ENCODE data around the gene KDM6B.

The KDM6B gene

DNA sequence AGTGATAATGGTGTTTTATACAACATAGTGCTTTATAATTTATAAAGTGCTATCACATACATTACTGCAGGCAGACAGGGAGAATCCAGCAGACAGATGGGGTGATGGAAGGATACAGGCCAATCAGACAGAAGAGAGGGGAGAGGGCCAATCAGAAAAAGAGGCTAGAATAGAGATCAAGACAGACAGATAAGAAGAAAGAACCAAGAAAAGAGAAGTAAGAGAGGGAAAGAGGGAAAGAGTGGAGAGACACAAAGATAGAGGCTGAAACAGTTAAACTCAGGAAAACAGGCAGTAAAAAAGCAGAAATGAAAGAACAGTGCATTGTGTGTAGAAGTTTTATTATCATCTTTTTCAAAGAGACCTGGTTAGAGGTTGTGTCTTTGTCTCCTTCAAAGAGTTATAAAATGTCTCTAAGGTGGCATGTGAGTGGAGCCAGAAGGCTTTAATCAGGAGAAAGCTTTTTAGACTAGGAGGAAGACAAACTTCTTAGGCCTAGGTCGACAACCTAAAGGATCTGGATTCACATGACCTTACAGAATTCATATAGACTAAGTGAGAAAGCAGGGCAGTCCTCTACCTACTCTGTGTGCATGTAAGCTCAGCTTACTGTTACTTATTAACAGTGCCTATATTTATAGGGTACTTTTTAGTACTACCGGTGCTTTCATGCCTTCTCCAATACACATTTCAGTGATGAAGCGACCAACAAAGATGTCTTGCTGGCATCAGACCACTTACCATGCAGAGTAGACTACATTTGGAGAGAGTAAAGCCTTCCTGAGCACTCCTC lies 46.3 kb downstream of the KDM6B start:
- no peak for DNase-seq (ENCODE audit: low spot score)

DNA sequence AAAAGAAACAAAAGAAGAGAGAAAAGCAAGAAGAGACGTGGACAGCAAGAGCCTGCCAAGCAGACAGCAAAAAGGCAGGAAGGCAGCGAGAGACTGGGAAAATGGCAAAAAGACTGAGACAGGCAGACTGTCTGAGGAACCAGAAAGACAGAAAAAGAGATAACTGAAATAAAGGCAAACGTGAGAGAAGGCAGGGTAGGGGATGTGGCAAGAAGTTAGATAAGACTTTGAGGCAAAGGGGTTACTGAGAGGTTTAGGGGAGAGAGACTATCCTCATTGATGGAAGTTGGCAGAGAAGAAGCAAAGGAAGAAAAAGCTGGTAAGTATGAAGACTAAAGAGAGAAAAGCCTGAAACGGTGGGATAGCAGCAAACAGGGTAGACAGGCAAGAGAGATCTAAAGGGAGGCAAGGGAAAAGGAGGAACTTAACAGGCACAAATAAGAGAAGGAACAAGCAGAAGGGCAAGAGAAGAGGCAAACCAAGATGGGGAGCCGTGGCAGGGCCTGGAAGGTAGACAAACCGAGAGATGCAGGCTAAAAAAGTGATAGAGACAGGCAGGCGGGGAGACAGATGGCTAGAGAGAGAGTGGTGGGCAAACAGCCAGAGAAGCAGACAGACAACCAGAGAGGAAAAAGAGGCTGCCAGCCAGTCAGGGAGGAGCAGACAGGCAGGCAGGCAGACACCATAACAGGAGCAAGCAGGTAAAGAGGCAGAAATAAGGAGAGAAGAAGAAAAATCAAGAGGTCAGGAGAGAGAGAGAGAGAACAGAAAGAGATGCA lies 47.4 kb downstream of the KDM6B start:
- no peak for DNase-seq (ENCODE audit: low spot score)

DNA sequence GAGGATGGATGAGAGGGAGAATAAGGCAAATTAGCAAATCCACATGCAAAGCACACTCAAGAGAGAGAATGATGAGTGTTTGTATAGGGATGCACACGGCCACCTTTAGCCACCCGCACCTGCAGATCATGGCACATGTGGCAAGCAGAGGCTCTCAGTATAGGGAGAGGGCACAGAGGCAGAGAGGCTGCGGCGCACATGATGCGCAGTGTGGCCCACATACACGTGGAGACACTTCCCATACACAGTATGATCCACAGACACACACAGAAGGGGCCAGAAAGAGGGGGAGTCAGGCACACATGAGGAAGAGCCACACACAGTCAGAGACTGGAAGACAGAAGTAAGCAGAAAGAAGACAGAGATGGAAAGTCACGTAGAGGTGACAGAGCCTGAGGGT lies 48.1 kb downstream of the KDM6B start:
- no peak for DNase-seq (ENCODE audit: low spot score)

DNA sequence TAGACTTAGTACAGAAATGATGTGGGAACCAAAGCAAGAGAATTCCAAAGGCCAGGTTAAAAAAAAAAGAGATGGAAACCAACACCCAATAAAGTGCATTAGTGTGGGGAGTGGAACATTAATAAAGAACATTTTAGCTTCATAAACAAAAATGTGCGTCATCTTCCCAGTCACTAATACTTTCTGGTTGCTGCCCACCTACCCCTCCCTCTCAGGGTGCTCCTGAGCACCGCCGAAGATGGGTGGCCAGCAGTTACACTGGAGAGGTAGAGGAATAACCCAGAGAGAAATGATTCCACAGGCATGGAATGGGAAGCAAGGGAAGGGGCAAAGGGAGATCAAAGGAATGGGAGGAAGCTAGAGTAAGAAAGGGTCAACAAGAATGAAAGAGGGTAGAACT lies 48.6 kb downstream of the KDM6B start:
- DNase-seq (ENCODE audit: low spot score): no peak
